Measurements from ENCODE around the gene MEIS3.
A peak's percentile ranks its signal among the peaks of the same experiment; 100 is the strongest.
"Not testable (repeated sequence)": the region's sequence is repeated elsewhere in the genome, so short reads cannot be mapped to it uniquely, and the experiment has no call there.

The MEIS3 gene

GRCh38 chr19:47414469-47414868 lies 4.9 kb downstream of the MEIS3 start:
- peak; percentile 47 for DNase-seq

- DNase-seq = no peak
Observed at GRCh38 chr19:47413941-47414340, 5.4 kb downstream of the MEIS3 start.

- not testable (repeated sequence) for DNase-seq
Observed at GRCh38 chr19:47411696-47412095, 7.6 kb downstream of the MEIS3 start.

DNA sequence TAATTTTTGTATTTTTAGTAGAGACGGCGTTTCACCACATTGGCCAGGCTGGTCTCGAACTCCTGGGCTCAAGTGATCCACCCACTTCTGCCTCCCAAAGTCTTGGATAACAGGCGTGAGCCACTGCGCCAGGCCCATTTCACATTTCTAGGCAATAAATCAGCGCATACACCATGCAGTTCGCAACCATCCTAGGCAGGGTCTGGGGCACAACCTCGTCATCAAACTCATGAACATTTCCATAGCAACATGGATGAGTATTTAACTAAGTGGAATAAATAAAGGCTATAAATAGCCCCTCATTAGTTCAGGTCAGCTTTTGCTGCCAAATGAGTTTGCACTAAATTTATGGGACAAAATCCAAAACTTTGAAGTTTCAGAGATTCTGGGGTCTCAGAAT lies 8.2 kb downstream of the MEIS3 start:
- DNase-seq = no peak

DNA sequence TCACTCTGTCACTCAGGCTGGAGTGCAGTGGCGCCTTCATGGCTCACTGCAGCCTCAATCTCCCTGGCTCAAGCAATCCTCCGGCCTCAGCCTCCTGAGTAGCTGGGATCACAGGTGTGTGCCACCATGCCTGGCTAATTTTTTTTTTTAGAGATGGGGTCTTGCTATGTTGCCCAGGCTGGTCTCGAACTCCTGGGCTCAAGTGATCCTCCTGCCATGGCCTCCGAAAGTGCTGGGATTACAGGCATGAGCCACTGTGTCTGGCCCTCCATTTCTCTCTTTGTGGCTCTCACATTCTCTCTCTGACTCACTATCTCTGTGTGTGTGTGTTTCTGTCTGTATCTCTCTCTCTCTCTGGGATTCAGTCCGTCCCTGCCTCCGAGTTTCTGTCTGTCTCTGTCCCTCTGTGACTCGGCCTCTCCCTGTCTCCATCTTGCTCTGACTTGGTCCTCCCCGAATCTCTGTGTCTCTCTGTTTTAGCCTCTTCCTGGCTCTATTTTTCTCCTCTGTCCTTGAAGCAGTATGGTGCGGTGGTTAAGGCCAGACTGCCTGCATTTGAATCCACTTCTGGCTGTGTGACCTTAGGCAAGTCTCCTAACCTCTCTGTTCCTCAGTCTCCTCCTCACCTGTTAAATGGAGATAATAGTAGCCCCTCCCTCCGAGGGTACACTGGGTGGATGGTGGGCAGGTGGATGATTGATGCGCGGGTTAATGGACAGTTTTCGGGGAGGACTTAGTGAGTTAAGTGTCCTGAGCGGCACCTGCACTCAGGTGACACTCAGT lies 11.0 kb downstream of the MEIS3 start:
- no peak for DNase-seq

- no peak for DNase-seq
Observed at GRCh38 chr19:47407417-47407774, 11.9 kb downstream of the MEIS3 start.

DNA sequence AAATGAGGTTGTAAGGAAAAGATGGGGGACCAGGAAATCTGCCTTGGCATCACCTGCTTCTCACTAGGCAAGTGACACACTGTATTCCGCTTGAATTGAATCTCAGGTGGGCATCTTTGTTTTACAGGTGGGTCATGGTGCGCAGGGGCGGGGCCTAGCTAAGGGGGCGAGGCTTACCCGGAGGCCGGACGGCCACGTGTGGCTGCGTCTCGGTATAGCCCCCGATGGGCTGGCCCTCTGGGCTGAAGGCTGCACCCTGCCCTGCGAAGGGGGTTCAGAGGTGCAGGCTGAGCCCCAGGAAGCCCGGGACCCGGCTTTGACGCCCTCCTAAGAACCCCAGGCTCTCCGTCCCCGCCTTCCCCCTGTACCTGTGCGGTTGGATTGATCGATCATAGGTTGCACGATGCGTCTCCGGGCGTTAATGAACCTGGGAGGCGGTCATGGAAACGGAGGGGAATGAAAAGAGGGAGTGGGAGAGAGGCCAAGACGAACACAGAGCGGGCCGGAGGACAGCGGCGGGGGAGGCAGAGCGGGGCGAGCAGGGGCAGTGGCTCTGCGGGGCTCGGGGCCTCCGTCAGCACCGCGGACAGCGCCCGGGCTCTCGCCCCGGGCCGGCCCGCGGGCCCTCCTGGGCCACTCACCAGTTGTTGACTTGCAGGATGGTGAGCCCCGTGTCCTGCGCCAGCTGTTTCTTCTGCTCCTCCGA lies 12.5 kb downstream of the MEIS3 start:
- DNase-seq = no peak

GRCh38 chr19:47405854-47406417 lies 13.4 kb downstream of the MEIS3 start:
- no peak for DNase-seq

DNA sequence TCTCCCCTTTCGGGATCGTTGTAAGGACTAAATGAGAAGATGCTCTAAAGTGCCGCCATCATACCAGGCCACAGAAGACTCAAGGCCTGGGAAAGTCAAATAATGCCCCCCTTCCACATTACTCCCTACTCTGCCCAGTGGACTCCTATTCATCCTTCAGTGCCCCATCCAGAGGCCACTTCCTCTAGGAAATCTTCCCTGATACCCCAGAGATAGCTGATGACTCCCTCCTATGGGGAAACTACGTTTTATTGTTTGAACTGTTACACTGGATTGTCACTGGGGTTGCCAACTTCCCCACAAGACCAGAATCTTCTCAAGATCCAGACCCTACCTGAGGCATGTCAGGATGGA lies 14.2 kb downstream of the MEIS3 start:
- DNase-seq = no peak

- DNase-seq = no peak
Observed at GRCh38 chr19:47404334-47405196, 14.8 kb downstream of the MEIS3 start.

DNA sequence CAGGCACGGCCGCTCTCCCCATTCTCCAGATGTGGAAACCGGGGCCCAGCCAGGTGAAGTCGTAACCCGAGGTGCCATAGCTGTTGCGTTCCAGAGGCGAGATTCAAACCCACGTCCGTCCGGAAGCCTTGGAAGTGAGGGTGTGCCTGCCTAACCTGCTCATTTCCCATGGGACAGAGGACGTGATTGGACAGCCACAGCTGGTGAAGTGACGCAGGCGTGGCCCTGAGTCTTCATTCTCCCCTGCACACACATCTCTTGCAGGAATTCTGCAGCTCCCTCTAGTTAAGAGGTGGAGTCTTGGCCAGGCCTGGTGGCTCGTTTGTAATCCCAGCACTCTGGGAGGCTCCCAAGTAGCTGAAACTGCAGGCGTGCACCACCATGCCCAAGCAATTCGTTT lies 16.8 kb downstream of the MEIS3 start:
- no peak for DNase-seq

- DNase-seq = no peak
Observed at GRCh38 chr19:47398707-47399597, 20.4 kb downstream of the MEIS3 start.

GRCh38 chr19:47391510-47392223 lies 27.7 kb downstream of the MEIS3 start:
- DNase-seq = peak; percentile 75

- DNase-seq = no peak
Observed at GRCh38 chr19:47390533-47391488, 28.5 kb downstream of the MEIS3 start.

DNA sequence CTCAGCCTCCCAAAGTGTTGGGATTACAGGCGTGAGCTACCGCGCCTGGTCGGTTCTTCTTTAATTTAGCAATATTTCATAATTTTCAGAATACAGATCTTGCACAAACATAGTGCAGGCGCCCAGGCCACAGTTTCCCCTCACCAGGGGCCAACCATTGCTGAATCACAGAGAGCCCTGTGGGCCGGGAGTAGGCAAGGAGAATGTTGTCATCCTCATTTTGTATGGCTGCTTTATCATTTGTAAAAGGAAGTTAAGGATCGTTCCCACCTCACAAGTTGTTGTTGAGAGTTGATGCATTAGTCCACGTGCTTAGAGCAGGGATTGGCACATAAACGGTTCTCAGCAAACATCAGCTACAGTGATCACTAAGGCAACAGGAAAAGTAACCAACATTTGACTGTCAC lies 30.2 kb downstream of the MEIS3 start:
- peak; percentile 99 for DNase-seq

DNA sequence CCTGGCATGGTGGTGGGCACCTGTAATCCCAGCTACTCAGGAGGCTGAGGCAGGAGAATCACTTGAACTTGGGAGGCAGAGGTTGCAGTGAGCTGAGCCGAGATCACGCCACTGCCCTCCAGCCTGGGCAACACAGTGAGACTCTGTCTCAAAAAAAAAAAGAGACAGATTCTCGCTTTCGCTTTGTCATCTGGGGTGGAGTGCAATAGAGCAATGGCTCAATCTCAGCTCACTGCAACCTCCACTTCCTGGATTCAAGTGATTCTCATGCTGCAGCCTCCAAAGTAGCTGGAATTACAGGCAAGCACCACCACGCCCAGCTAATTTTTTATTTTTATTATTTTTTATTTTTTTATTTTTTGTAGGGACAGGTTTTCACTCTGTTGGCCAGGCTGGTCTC lies 30.6 kb downstream of the MEIS3 start:
- DNase-seq = peak; percentile 91

DNA sequence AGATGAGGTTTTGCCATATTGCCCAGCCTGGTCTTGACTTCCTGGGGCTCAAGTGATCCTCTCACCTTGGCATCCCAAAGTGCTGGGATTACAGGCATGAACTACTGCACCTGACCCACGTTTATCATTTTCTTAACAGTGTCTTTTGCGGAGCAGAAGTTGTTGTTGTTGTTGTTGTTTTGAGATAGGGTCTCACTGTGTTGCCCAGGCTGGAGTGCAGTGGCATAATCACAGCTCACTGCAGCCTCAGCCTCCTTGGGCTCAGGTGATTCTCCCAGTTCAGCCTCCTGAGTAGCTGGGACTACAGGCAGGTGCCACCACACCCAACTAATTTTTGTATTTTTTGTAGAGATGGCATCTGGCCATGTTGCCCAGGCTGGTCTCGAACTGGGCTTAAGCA lies 31.7 kb downstream of the MEIS3 start:
- DNase-seq = not testable (repeated sequence)

- not testable (repeated sequence) for DNase-seq
Observed at GRCh38 chr19:47386582-47386981, 32.7 kb downstream of the MEIS3 start.

DNA sequence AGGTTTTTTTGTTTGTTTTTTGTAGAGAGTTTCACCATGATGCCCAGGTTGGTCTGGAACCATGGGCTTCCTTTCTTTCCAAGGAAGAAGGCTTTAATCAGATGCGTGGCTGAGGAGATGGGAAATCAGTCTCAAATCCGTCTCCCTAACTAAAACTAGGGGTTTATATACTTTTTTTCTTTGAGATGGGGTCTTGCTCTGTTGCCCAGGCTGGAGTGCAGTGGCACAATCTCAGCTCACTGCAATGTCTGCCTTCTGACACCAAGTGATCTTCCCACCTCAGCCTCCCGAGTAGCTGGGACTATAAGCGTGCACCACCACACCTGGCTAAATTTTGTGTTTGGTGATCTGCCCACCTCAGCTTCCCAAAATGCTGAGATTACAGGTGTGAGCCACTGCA lies 34.8 kb downstream of the MEIS3 start:
- DNase-seq = not testable (repeated sequence)

GRCh38 chr19:47383890-47384289 lies 35.4 kb downstream of the MEIS3 start:
- not testable (repeated sequence) for DNase-seq
